Measurements from ENCODE around the gene DDX20. TPM values are rescaled to one million over a fixed set of nuclear protein-coding genes. Genes with fewer than 3 reads are reported as not detected.
"Not testable (repeated sequence)": the region's sequence is repeated elsewhere in the genome, so short reads cannot be mapped to it uniquely, and the experiment has no call there.

The DDX20 gene
- total RNA-seq, 2 experiments from 2014 or later: 21.5 to 21.8 TPM

GRCh38 chr1:111738436-111739193, 17.1 kb upstream of the DDX20 start:
- Mint-ChIP-seq H3K4me1 (peaks cover 18% of the 10 kb centered on the region), H3K36me3 (no peaks in the 10 kb centered on the region), H3K4me3 (peak overlapping the region; percentile 84), H3K27me3 (peaks cover 44% of the 10 kb centered on the region), H3K27ac (no peak overlapping the region), H3K9me3 (no peaks in the 10 kb centered on the region)
- DNase-seq: peak; percentile 52

GRCh38 chr1:111739194-111739924, 16.3 kb upstream of the DDX20 start, which contains the start of gene INKA2:
Gene INKA2, minus strand, starts transcription at chr1:111739395. Its CDS starts 153 bp downstream, at chr1:111739242.
- Mint-ChIP-seq H3K9me3 (no peaks in the 10 kb centered on the region), H3K4me3 (peak within 1 kb of the TSS; percentile 84), H3K27me3 (peaks cover 44% of the 10 kb centered on the region), H3K36me3 (no peaks in the 10 kb centered on the region), H3K4me1 (peaks cover 18% of the 10 kb centered on the region), H3K27ac (no peak within 1 kb of the TSS)
- peak; percentile 84 for DNase-seq

- Mint-ChIP-seq H3K9me3 (no peaks in the 10 kb centered on the region), H3K4me1 (peaks cover 18% of the 10 kb centered on the region), H3K27me3 (peaks cover 44% of the 10 kb centered on the region), H3K27ac (no peak overlapping the region), H3K36me3 (no peaks in the 10 kb centered on the region), H3K4me3 (peak overlapping the region; percentile 84)
- peak; percentile 30 for DNase-seq
Observed at GRCh38 chr1:111739925-111740765, 15.6 kb upstream of the DDX20 start.

- Mint-ChIP-seq H3K27me3 (peaks cover 37% of the 10 kb centered on the region), H3K4me1 (peaks cover 18% of the 10 kb centered on the region)
- H3K36me3 Mint-ChIP-seq, H3K4me3 Mint-ChIP-seq, DNase-seq, H3K9me3 Mint-ChIP-seq, H3K27ac Mint-ChIP-seq: not testable (repeated sequence)
Observed at GRCh38 chr1:111742292-111742691, 13.4 kb upstream of the DDX20 start.

GRCh38 chr1:111742938-111743549, 12.7 kb upstream of the DDX20 start:
- Mint-ChIP-seq H3K4me1 (peaks cover 11% of the 10 kb centered on the region), H3K9me3 (no peaks in the 10 kb centered on the region), H3K27ac (no peak overlapping the region), H3K4me3 (no peak overlapping the region), H3K27me3 (peaks cover 29% of the 10 kb centered on the region), H3K36me3 (no peaks in the 10 kb centered on the region)
- no peak for DNase-seq

- Mint-ChIP-seq H3K4me3 (no peak overlapping the region), H3K27ac (no peak overlapping the region), H3K9me3 (no peaks in the 10 kb centered on the region), H3K27me3 (peaks cover 27% of the 10 kb centered on the region), H3K36me3 (no peaks in the 10 kb centered on the region), H3K4me1 (peaks cover 9% of the 10 kb centered on the region)
- DNase-seq: no peak
Observed at GRCh38 chr1:111743679-111744101, 12.0 kb upstream of the DDX20 start.

- no peak for DNase-seq
- Mint-ChIP-seq H3K27me3 (peaks cover 14% of the 10 kb centered on the region), H3K4me1 (peaks cover under 1% of the 10 kb centered on the region), H3K27ac (no peak overlapping the region), H3K9me3 (no peaks in the 10 kb centered on the region), H3K4me3 (no peak overlapping the region), H3K36me3 (no peaks in the 10 kb centered on the region)
Observed at GRCh38 chr1:111745675-111746613, 9.8 kb upstream of the DDX20 start.

GRCh38 chr1:111746614-111746999, 9.1 kb upstream of the DDX20 start:
- H3K9me3 Mint-ChIP-seq: no peaks in the 10 kb centered on the region

GRCh38 chr1:111747282-111747734, 8.4 kb upstream of the DDX20 start:
- DNase-seq: peak; percentile 49
- Mint-ChIP-seq H3K36me3 (no peaks in the 10 kb centered on the region), H3K27ac (no peak overlapping the region), H3K27me3 (peaks cover under 1% of the 10 kb centered on the region), H3K9me3 (no peaks in the 10 kb centered on the region), H3K4me3 (no peak overlapping the region), H3K4me1 (no peaks in the 10 kb centered on the region)

More at GRCh38 chr1:111746614-111746999, 9.1 kb upstream of the DDX20 start:
- Mint-ChIP-seq H3K4me3 (no peak overlapping the region), H3K36me3 (no peaks in the 10 kb centered on the region), H3K4me1 (no peaks in the 10 kb centered on the region), H3K27me3 (peaks cover 8% of the 10 kb centered on the region), H3K27ac (no peak overlapping the region)
- DNase-seq: no peak

- Mint-ChIP-seq H3K27me3 (no peaks in the 10 kb centered on the region), H3K9me3 (no peaks in the 10 kb centered on the region), H3K36me3 (no peaks in the 10 kb centered on the region), H3K4me3 (no peak overlapping the region), H3K4me1 (no peaks in the 10 kb centered on the region), H3K27ac (no peak overlapping the region)
- DNase-seq: no peak
Observed at GRCh38 chr1:111747947-111748346, 7.8 kb upstream of the DDX20 start.

GRCh38 chr1:111749628-111750027, 6.1 kb upstream of the DDX20 start:
- no peaks in the 10 kb centered on the region for H3K36me3 Mint-ChIP-seq
- H3K4me3 Mint-ChIP-seq: no peak overlapping the region
- H3K27me3 Mint-ChIP-seq: no peaks in the 10 kb centered on the region
- no peaks in the 10 kb centered on the region for H3K9me3 Mint-ChIP-seq
- H3K27ac Mint-ChIP-seq: no peak overlapping the region
- peaks cover 3% of the 10 kb centered on the region for H3K4me1 Mint-ChIP-seq
- DNase-seq: no peak

GRCh38 chr1:111750856-111751255, 4.8 kb upstream of the DDX20 start:
- Mint-ChIP-seq H3K27ac (no peak overlapping the region), H3K4me3 (no peak overlapping the region), H3K27me3 (no peaks in the 10 kb centered on the region), H3K4me1 (peaks cover 9% of the 10 kb centered on the region), H3K9me3 (no peaks in the 10 kb centered on the region), H3K36me3 (no peaks in the 10 kb centered on the region)
- DNase-seq: no peak

GRCh38 chr1:111751906-111752575, 3.7 kb upstream of the DDX20 start:
- Mint-ChIP-seq H3K27me3 (no peaks in the 10 kb centered on the region), H3K9me3 (no peaks in the 10 kb centered on the region), H3K4me1 (peaks cover 15% of the 10 kb centered on the region), H3K4me3 (no peak overlapping the region), H3K27ac (no peak overlapping the region), H3K36me3 (peaks cover 3% of the 10 kb centered on the region)
- DNase-seq: no peak

Measured in activated naive CD8-positive, alpha-beta T cell treated with anti-CD3 and anti-CD28 coated beads for 36 hours (primary cell).